Measurements from ENCODE around the gene SCNM1.

DNA sequence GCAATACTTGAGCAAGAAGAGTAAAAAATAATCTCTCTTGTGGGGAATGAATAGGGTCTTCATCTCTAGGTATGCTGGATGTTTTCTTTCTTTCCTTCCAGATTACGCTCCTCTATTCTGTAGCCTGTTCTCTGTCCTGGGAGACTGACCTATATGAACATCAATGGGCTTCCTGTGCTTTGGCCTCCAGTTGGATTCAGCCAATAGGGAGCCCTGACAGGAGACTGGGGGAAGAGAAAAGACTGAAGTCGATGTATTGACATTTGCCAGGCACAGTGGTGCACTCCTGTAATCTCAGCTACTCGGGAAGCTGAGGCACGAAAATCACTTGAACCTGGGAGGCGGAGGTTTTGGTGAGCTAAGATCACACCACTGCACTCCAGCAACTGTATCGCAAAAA, 37.1 kb upstream of the SCNM1 start:
- TF ChIP-seq, protein P1, sequence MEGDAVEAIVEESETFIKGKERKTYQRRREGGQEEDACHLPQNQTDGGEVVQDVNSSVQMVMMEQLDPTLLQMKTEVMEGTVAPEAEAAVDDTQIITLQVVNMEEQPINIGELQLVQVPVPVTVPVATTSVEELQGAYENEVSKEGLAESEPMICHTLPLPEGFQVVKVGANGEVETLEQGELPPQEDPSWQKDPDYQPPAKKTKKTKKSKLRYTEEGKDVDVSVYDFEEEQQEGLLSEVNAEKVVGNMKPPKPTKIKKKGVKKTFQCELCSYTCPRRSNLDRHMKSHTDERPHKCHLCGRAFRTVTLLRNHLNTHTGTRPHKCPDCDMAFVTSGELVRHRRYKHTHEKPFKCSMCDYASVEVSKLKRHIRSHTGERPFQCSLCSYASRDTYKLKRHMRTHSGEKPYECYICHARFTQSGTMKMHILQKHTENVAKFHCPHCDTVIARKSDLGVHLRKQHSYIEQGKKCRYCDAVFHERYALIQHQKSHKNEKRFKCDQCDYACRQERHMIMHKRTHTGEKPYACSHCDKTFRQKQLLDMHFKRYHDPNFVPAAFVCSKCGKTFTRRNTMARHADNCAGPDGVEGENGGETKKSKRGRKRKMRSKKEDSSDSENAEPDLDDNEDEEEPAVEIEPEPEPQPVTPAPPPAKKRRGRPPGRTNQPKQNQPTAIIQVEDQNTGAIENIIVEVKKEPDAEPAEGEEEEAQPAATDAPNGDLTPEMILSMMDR (tag by site-specific recombination; IDR thresholded peaks at IDR 0.05) = no peak
- no peak for TF ChIP-seq ZNF214 (tag by site-specific recombination; IDR thresholded peaks at IDR 0.05; ENCODE audit: borderline replicate concordance)
- TF ChIP-seq ZNF121 (tag by site-specific recombination; IDR thresholded peaks at IDR 0.05) = no peak
- TF ChIP-seq MZF1 (tag by site-specific recombination; IDR thresholded peaks at IDR 0.05; ENCODE audit: borderline replicate concordance) = no peak
- TF ChIP-seq, protein P2, sequence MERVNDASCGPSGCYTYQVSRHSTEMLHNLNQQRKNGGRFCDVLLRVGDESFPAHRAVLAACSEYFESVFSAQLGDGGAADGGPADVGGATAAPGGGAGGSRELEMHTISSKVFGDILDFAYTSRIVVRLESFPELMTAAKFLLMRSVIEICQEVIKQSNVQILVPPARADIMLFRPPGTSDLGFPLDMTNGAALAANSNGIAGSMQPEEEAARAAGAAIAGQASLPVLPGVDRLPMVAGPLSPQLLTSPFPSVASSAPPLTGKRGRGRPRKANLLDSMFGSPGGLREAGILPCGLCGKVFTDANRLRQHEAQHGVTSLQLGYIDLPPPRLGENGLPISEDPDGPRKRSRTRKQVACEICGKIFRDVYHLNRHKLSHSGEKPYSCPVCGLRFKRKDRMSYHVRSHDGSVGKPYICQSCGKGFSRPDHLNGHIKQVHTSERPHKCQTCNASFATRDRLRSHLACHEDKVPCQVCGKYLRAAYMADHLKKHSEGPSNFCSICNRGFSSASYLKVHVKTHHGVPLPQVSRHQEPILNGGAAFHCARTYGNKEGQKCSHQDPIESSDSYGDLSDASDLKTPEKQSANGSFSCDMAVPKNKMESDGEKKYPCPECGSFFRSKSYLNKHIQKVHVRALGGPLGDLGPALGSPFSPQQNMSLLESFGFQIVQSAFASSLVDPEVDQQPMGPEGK (tag by site-specific recombination; IDR thresholded peaks at IDR 0.05) = no peak
- no peak for TF ChIP-seq WT1 (tag by site-specific recombination; IDR thresholded peaks at IDR 0.05)
- no peak for TF ChIP-seq TRIM28 (IDR thresholded peaks at IDR 0.05; ENCODE audit: borderline replicate concordance, low read length)
- no peak for TF ChIP-seq GLI4 (tag by site-specific recombination; IDR thresholded peaks at IDR 0.05)
- TF ChIP-seq, protein P3, sequence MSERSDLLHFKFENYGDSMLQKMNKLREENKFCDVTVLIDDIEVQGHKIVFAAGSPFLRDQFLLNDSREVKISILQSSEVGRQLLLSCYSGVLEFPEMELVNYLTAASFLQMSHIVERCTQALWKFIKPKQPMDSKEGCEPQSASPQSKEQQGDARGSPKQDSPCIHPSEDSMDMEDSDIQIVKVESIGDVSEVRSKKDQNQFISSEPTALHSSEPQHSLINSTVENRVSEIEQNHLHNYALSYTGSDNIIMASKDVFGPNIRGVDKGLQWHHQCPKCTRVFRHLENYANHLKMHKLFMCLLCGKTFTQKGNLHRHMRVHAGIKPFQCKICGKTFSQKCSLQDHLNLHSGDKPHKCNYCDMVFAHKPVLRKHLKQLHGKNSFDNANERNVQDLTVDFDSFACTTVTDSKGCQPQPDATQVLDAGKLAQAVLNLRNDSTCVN (tag by site-specific recombination; optimal IDR thresholded peaks at IDR 0.05) = no peak
- TF ChIP-seq ZNF391 (tag by site-specific recombination; IDR thresholded peaks at IDR 0.05; ENCODE audit: borderline replicate concordance, low read depth) = no peak
- TF ChIP-seq ZNF202 (tag by site-specific recombination; IDR thresholded peaks at IDR 0.05; ENCODE audit: borderline replicate concordance) = no peak

All from HEK293 (cell line).